ENCODE results near the gene CACNA2D3.

CACNA2D3 gene

DNA sequence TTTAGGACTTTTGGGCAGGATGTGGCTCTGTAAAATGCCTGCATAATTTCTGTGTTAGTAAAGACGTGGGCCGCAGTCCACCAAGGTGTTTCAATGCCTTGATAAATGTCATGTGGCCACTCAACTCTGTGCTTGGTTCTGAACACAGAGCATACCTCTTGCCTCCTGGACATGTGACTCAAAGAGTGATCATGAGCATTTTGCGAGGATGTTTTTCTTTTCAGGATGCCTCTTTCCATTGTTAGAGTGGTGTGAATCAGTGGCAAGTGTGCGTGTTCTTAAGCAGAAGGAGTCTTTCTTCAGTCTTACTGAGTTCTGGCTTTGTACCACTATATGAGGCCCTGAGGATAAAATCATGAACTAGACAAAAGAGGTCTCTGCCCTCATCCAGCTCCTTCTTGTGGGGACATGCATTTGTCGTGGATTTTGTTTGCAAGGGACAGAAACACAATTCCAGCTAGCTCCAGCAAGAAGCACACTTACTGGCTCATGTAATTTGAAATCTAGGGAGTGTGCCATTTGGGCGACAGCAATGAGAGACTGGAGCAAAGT, 442.1 kb downstream of the CACNA2D3 start:
- Histone ChIP-seq H3K27me3 (ENCODE audit: low read length) (0 out of 2 replicates have a peak, but pooled peaks cover 3% of the 10 kb centered on the region), H4K20me1 (ENCODE audit: low read depth, low read length) (no peaks in the 10 kb centered on the region), H3K79me2 (ENCODE audit: insufficient read depth, low read length) (no peaks in the 10 kb centered on the region), H3K9me2 (replicated peaks; ENCODE audit: insufficient read depth, low read length) (no peaks in the 10 kb centered on the region), H3K9ac (ENCODE audit: low read length) (no peak overlapping the region), H2AFZ (ENCODE audit: low read depth, low read length, severe bottlenecking) (no peak overlapping the region), H3K9me3 (ENCODE audit: insufficient read depth, low read length) (no peaks in the 10 kb centered on the region), H3K4me3 (ENCODE audit: insufficient read depth, low read length, poor library complexity, severe bottlenecking) (no peak overlapping the region), H3K4me2 (ENCODE audit: low read depth, low read length, poor library complexity, severe bottlenecking) (no peak overlapping the region), H3K36me3 (ENCODE audit: low read length) (no peaks in the 10 kb centered on the region), H3F3A (ENCODE audit: insufficient read depth) (no peaks in the 10 kb centered on the region), H3K27ac (ENCODE audit: low read depth, low read length) (no peak overlapping the region)
- TF ChIP-seq EZH2phosphoT487 (conservative IDR thresholded peaks at IDR 0.05; ENCODE audit: low read length) = no peak
- TF ChIP-seq CTCF (IDR thresholded peaks at IDR 0.05; ENCODE audit: insufficient read depth, low read length, poor library complexity, severe bottlenecking) = no peak

DNA sequence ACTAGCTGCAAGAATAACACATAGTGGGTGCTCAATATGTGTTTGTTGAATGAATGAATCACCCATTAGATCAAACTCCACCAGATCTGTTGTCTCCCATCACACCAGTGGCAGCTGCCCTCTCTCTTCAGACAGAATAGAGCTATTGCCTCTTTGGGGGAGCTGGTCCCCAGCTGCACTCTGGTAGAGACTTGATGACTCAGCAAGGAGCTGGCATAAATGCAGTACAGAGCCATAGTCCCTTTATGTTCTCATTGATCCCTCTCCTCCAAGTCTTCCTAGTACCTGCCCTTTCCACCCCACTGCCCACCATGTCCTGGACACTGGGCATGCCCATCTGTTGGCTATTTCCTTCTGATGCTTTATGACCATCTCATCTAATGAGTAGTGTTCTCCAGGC, 443.6 kb downstream of the CACNA2D3 start:
- H3K36me3 ChIP-seq (ENCODE audit: low read length) = no peaks in the 10 kb centered on the region
- H4K20me1 ChIP-seq (ENCODE audit: low read depth, low read length) = no peaks in the 10 kb centered on the region
- TF ChIP-seq CTCF (IDR thresholded peaks at IDR 0.05; ENCODE audit: insufficient read depth, low read length, poor library complexity, severe bottlenecking) = no peak
- no peaks in the 10 kb centered on the region for H3K9me2 ChIP-seq (replicated peaks; ENCODE audit: insufficient read depth, low read length)
- 0 out of 2 replicates have a peak, but pooled peaks cover 3% of the 10 kb centered on the region for H3K27me3 ChIP-seq (ENCODE audit: low read length)
- H3K9me3 ChIP-seq (ENCODE audit: insufficient read depth, low read length) = no peaks in the 10 kb centered on the region
- no peaks in the 10 kb centered on the region for H3F3A ChIP-seq (ENCODE audit: insufficient read depth)
- H3K27ac ChIP-seq (ENCODE audit: low read depth, low read length) = no peak overlapping the region
- no peaks in the 10 kb centered on the region for H3K79me2 ChIP-seq (ENCODE audit: insufficient read depth, low read length)
- H2AFZ ChIP-seq (ENCODE audit: low read depth, low read length, severe bottlenecking) = no peak overlapping the region
- H3K4me2 ChIP-seq (ENCODE audit: low read depth, low read length, poor library complexity, severe bottlenecking) = no peak overlapping the region
- no peak overlapping the region for H3K4me3 ChIP-seq (ENCODE audit: insufficient read depth, low read length, poor library complexity, severe bottlenecking)
- H3K9ac ChIP-seq (ENCODE audit: low read length) = no peak overlapping the region

GRCh38 chr3:54567949-54568348, 445.6 kb downstream of the CACNA2D3 start:
- no peak overlapping the region for H3K4me2 ChIP-seq (ENCODE audit: low read depth, low read length, poor library complexity, severe bottlenecking)
- H3K27ac ChIP-seq (ENCODE audit: low read depth, low read length) = no peak overlapping the region
- H3K79me2 ChIP-seq (ENCODE audit: insufficient read depth, low read length) = no peaks in the 10 kb centered on the region
- no peaks in the 10 kb centered on the region for H3K27me3 ChIP-seq (ENCODE audit: low read length)
- H3F3A ChIP-seq (ENCODE audit: insufficient read depth) = no peaks in the 10 kb centered on the region
- H3K4me3 ChIP-seq (ENCODE audit: insufficient read depth, low read length, poor library complexity, severe bottlenecking) = no peak overlapping the region
- H4K20me1 ChIP-seq (ENCODE audit: low read depth, low read length) = no peaks in the 10 kb centered on the region
- no peaks in the 10 kb centered on the region for H3K36me3 ChIP-seq (ENCODE audit: low read length)
- H2AFZ ChIP-seq (ENCODE audit: low read depth, low read length, severe bottlenecking) = no peak overlapping the region
- H3K9ac ChIP-seq (ENCODE audit: low read length) = no peak overlapping the region
- no peaks in the 10 kb centered on the region for H3K9me2 ChIP-seq (replicated peaks; ENCODE audit: insufficient read depth, low read length)
- TF ChIP-seq CTCF (IDR thresholded peaks at IDR 0.05; ENCODE audit: insufficient read depth, low read length, poor library complexity, severe bottlenecking) = no peak
- H3K9me3 ChIP-seq (ENCODE audit: insufficient read depth, low read length) = no peaks in the 10 kb centered on the region

Data from SU-DHL-6 (cell line).